PFSK-1 (cell line): ENCODE data around the gene ULBP2.

Experiments used
- POLR2AphosphoS5 ChIP-seq: IDR thresholded peaks from 2 replicates; pipeline ENCODE4 v1.6.1; 2012; ENCODE audit warnings: low read depth, mild to moderate bottlenecking, control low read depth, low read length, moderate library complexity
- TF ChIP-seq, protein P1 (sequence below), 2 experiments: IDR thresholded peaks; 2 replicates each; pipeline versions ENCODE4 v1.6.1 to v1.8.0; 2011 to 2012; ENCODE audit warnings: low read depth in 2 of 2, low read length in 2 of 2, control low read depth in 1 of 2, inconsistent platforms in 1 of 2, mild to moderate bottlenecking in 1 of 2, moderate library complexity in 1 of 2; ENCODE audit not compliant: insufficient read depth in 1 of 2

DNA sequence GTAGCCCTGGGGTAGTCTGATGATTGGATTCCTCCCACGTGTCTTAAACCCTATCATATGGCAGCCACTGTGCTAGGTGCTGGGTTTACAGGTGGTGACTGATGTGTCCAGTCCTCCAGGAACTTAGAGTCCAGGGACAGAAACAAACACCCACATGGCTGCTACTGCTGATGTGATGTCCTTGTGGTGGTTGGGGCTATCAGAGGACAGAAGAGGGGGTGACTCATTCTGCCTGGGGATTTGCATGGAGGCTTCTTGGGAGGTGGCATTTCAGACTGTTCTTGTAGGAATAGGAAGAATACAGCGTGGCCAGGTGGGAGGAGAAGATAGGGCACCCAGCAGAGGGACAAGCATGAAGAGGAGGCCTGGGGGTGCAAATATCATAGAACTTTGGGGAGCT lies 28.7 kb upstream of the ULBP2 start:
- TF ChIP-seq POLR2AphosphoS5 = no peak
- TF ChIP-seq, protein P1, sequence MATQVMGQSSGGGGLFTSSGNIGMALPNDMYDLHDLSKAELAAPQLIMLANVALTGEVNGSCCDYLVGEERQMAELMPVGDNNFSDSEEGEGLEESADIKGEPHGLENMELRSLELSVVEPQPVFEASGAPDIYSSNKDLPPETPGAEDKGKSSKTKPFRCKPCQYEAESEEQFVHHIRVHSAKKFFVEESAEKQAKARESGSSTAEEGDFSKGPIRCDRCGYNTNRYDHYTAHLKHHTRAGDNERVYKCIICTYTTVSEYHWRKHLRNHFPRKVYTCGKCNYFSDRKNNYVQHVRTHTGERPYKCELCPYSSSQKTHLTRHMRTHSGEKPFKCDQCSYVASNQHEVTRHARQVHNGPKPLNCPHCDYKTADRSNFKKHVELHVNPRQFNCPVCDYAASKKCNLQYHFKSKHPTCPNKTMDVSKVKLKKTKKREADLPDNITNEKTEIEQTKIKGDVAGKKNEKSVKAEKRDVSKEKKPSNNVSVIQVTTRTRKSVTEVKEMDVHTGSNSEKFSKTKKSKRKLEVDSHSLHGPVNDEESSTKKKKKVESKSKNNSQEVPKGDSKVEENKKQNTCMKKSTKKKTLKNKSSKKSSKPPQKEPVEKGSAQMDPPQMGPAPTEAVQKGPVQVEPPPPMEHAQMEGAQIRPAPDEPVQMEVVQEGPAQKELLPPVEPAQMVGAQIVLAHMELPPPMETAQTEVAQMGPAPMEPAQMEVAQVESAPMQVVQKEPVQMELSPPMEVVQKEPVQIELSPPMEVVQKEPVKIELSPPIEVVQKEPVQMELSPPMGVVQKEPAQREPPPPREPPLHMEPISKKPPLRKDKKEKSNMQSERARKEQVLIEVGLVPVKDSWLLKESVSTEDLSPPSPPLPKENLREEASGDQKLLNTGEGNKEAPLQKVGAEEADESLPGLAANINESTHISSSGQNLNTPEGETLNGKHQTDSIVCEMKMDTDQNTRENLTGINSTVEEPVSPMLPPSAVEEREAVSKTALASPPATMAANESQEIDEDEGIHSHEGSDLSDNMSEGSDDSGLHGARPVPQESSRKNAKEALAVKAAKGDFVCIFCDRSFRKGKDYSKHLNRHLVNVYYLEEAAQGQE (IDR thresholded peaks at IDR 0.05; ENCODE audit: insufficient read depth in 1 of 2, low read depth in 2 of 2, low read length in 2 of 2) = no peak
